T-helper 17 cell (primary cell): ENCODE data around the gene GRB10. TPM values are rescaled to one million over a fixed set of nuclear protein-coding genes. Genes with fewer than 3 reads are reported as not detected.
"Not testable (repeated sequence)": the region's sequence is repeated elsewhere in the genome, so short reads cannot be mapped to it uniquely, and the experiment has no call there.

Experiments used
- ATAC-seq: fragments of 150-1000 bp; cut with Tn5 transposase; 2 replicates; pipeline ENCODE4 v1.10.0; 2021; ENCODE audit warnings: mild to moderate bottlenecking, moderate library complexity
- DNase-seq, 3 donors: peaks; one replicate each; pipeline versions ENCODE4 v3.0.0 to v3.0.0-alpha.2; 2020 to 2021
- H3K9me3 ChIP-seq: one replicate; pipeline ENCODE4 v1.7.0; 2013; ENCODE audit warnings: low read length, mild to moderate bottlenecking; ENCODE audit not compliant: control insufficient read depth, poor library complexity, severe bottlenecking
- H3K27ac Mint-ChIP-seq: one replicate; pipeline ENCODE4 v1.8.0; 2022; ENCODE audit warnings: mild to moderate bottlenecking, moderate library complexity, mixed read lengths
- H3K27me3 Mint-ChIP-seq: one replicate; pipeline ENCODE4 v1.8.0; 2022; ENCODE audit warnings: mixed read lengths
- H3K36me3 Mint-ChIP-seq: one replicate; pipeline ENCODE4 v1.8.0; 2022; ENCODE audit warnings: low read depth, mixed read lengths
- H3K4me1 Mint-ChIP-seq: one replicate; pipeline ENCODE4 v1.8.0; 2022; ENCODE audit warnings: mild to moderate bottlenecking, mixed read lengths
- H3K4me3 Mint-ChIP-seq: one replicate; pipeline ENCODE4 v1.8.0; 2022; ENCODE audit warnings: mild to moderate bottlenecking, moderate library complexity, mixed read lengths
- total RNA-seq, 4 donors: library from RNA in 2 of 4; stranded (reverse) in 2 of 4; gene quantifications; one replicate each; pipeline ENCODE4 v1.2.3 and lab custom pipeline; 2022 to 2026

Gene GRB10
- total RNA-seq, 2 donors from 2014 or later = 3.8 to 7.0 TPM

GRCh38 chr7:50742401-50742800 is 40.3 kb downstream of the GRB10 start:
- no peak for ATAC-seq
- Mint-ChIP-seq H3K36me3 (no peaks in the 10 kb centered on the region), H3K27ac (no peak overlapping the region), H3K4me1 (peaks cover 16% of the 10 kb centered on the region), H3K4me3 (no peak overlapping the region), H3K27me3 (peaks cover 2% of the 10 kb centered on the region)
- DNase-seq = no peak
- H3K9me3 ChIP-seq = no peaks in the 10 kb centered on the region

GRCh38 chr7:50739744-50740435 is 42.8 kb downstream of the GRB10 start:
- no peaks in the 10 kb centered on the region for H3K9me3 ChIP-seq
- H3K36me3 Mint-ChIP-seq = peaks cover 2% of the 10 kb centered on the region
- peak overlapping the region; percentile 87 for H3K4me3 Mint-ChIP-seq
- peak; percentile 99 for ATAC-seq
- H3K27ac Mint-ChIP-seq = peak overlapping the region; percentile 95
- H3K4me1 Mint-ChIP-seq = peaks cover 19% of the 10 kb centered on the region
- H3K27me3 Mint-ChIP-seq = no peaks in the 10 kb centered on the region
- DNase-seq = peak in 2 of 3 donors; percentile 42 to 62

GRCh38 chr7:50738932-50739331 is 43.8 kb downstream of the GRB10 start:
- ATAC-seq = no peak
- Mint-ChIP-seq H3K27me3 (peaks cover 4% of the 10 kb centered on the region), H3K4me1 (peaks cover 19% of the 10 kb centered on the region), H3K36me3 (peaks cover 2% of the 10 kb centered on the region), H3K27ac (peak overlapping the region; percentile 95), H3K4me3 (no peak overlapping the region)
- no peaks in the 10 kb centered on the region for H3K9me3 ChIP-seq
- no peak for DNase-seq

- not testable (repeated sequence) for H3K27me3 Mint-ChIP-seq, H3K4me3 Mint-ChIP-seq, H3K27ac Mint-ChIP-seq, H3K36me3 Mint-ChIP-seq, H3K9me3 ChIP-seq, ATAC-seq, DNase-seq
- peaks cover 17% of the 10 kb centered on the region for H3K4me1 Mint-ChIP-seq
Observed at GRCh38 chr7:50735836-50736235, 46.9 kb downstream of the GRB10 start.

GRCh38 chr7:50735333-50735732 is 47.4 kb downstream of the GRB10 start:
- ATAC-seq (no peak), DNase-seq (no peak)
- Mint-ChIP-seq H3K27ac (no peak overlapping the region), H3K4me3 (no peak overlapping the region), H3K36me3 (peaks cover 2% of the 10 kb centered on the region), H3K4me1 (peaks cover 13% of the 10 kb centered on the region), H3K27me3 (peaks cover 4% of the 10 kb centered on the region)
- no peaks in the 10 kb centered on the region for H3K9me3 ChIP-seq

- Mint-ChIP-seq H3K36me3 (peaks cover 2% of the 10 kb centered on the region), H3K27ac (peak overlapping the region; percentile 53), H3K27me3 (peaks cover 4% of the 10 kb centered on the region), H3K4me1 (peaks cover 5% of the 10 kb centered on the region), H3K4me3 (no peak overlapping the region)
- ATAC-seq = no peak
- no peaks in the 10 kb centered on the region for H3K9me3 ChIP-seq
- DNase-seq = no peak
Observed at GRCh38 chr7:50734246-50734645, 48.5 kb downstream of the GRB10 start.

GRCh38 chr7:50733552-50733951 is 49.1 kb downstream of the GRB10 start:
- peaks cover 2% of the 10 kb centered on the region for H3K36me3 Mint-ChIP-seq
- peaks cover 4% of the 10 kb centered on the region for H3K27me3 Mint-ChIP-seq
- DNase-seq (no peak), ATAC-seq (no peak)
- H3K4me3 Mint-ChIP-seq = no peak overlapping the region
- H3K27ac Mint-ChIP-seq = no peak overlapping the region
- peaks cover 3% of the 10 kb centered on the region for H3K4me1 Mint-ChIP-seq
- H3K9me3 ChIP-seq = no peaks in the 10 kb centered on the region

- Mint-ChIP-seq H3K4me3 (no peak overlapping the region), H3K4me1 (peaks cover 3% of the 10 kb centered on the region), H3K27me3 (peaks cover 4% of the 10 kb centered on the region), H3K27ac (peak overlapping the region; percentile 29), H3K36me3 (peaks cover 2% of the 10 kb centered on the region)
- ATAC-seq = no peak
- DNase-seq = no peak
- H3K9me3 ChIP-seq = no peaks in the 10 kb centered on the region
Observed at GRCh38 chr7:50731703-50732582, 50.8 kb downstream of the GRB10 start.

- Mint-ChIP-seq H3K4me3 (no peak overlapping the region), H3K27ac (peak overlapping the region; percentile 29), H3K36me3 (peaks cover 2% of the 10 kb centered on the region), H3K27me3 (peaks cover 4% of the 10 kb centered on the region), H3K4me1 (peaks cover 3% of the 10 kb centered on the region)
- DNase-seq (no peak), ATAC-seq (no peak)
- H3K9me3 ChIP-seq = no peaks in the 10 kb centered on the region
Observed at GRCh38 chr7:50730446-50731400, 52.0 kb downstream of the GRB10 start.

- no peaks in the 10 kb centered on the region for H3K9me3 ChIP-seq
- DNase-seq = no peak
- H3K36me3 Mint-ChIP-seq = no peaks in the 10 kb centered on the region
- no peak overlapping the region for H3K4me3 Mint-ChIP-seq
- no peak overlapping the region for H3K27ac Mint-ChIP-seq
- peaks cover 4% of the 10 kb centered on the region for H3K27me3 Mint-ChIP-seq
- no peak for ATAC-seq
- peaks cover 3% of the 10 kb centered on the region for H3K4me1 Mint-ChIP-seq
Observed at GRCh38 chr7:50729962-50730361, 52.7 kb downstream of the GRB10 start.

GRCh38 chr7:50728184-50728583 is 54.5 kb downstream of the GRB10 start:
- Mint-ChIP-seq H3K4me1 (peaks cover 5% of the 10 kb centered on the region), H3K36me3 (no peaks in the 10 kb centered on the region), H3K27ac (no peak overlapping the region), H3K27me3 (peaks cover 4% of the 10 kb centered on the region), H3K4me3 (no peak overlapping the region)
- H3K9me3 ChIP-seq = no peaks in the 10 kb centered on the region
- ATAC-seq = no peak
- DNase-seq = no peak

- H3K27me3 Mint-ChIP-seq = peaks cover 4% of the 10 kb centered on the region
- H3K4me1 Mint-ChIP-seq = peaks cover 5% of the 10 kb centered on the region
- H3K4me3 Mint-ChIP-seq = no peak overlapping the region
- DNase-seq (no peak), ATAC-seq (no peak)
- no peaks in the 10 kb centered on the region for H3K36me3 Mint-ChIP-seq
- H3K27ac Mint-ChIP-seq = no peak overlapping the region
- no peaks in the 10 kb centered on the region for H3K9me3 ChIP-seq
Observed at GRCh38 chr7:50727711-50728110, 55.0 kb downstream of the GRB10 start.

- H3K27me3 Mint-ChIP-seq = peaks cover 4% of the 10 kb centered on the region
- H3K4me3 Mint-ChIP-seq = no peak overlapping the region
- H3K9me3 ChIP-seq = no peaks in the 10 kb centered on the region
- H3K4me1 Mint-ChIP-seq = peaks cover 5% of the 10 kb centered on the region
- no peak overlapping the region for H3K27ac Mint-ChIP-seq
- ATAC-seq (no peak), DNase-seq (no peak)
- H3K36me3 Mint-ChIP-seq = no peaks in the 10 kb centered on the region
Observed at GRCh38 chr7:50727072-50727471, 55.6 kb downstream of the GRB10 start.
